ENCODE measurements around the gene UNG.

UNG gene

GRCh38 chr12:109160433-109160832, 63.0 kb downstream of the UNG start:
- no peak for TF ChIP-seq CTCF (IDR thresholded peaks at IDR 0.05; ENCODE audit: low read depth, low read length)
- no peak overlapping the region for H3K4me3 ChIP-seq (ENCODE audit: low read depth, low read length)
